Erythroblast (primary cell): ENCODE data around the gene TERF2IP.

Experiments
- GATA1 ChIP-seq: IDR thresholded peaks from 2 replicates; pipeline ENCODE4 v1.6.1; 2011; ENCODE audit warnings: low read depth, mild to moderate bottlenecking, control low read depth, low read length, moderate library complexity
- POLR2A ChIP-seq: IDR thresholded peaks from 2 replicates; pipeline ENCODE4 v1.6.1; 2011; ENCODE audit warnings: mild to moderate bottlenecking, low read length

DNA sequence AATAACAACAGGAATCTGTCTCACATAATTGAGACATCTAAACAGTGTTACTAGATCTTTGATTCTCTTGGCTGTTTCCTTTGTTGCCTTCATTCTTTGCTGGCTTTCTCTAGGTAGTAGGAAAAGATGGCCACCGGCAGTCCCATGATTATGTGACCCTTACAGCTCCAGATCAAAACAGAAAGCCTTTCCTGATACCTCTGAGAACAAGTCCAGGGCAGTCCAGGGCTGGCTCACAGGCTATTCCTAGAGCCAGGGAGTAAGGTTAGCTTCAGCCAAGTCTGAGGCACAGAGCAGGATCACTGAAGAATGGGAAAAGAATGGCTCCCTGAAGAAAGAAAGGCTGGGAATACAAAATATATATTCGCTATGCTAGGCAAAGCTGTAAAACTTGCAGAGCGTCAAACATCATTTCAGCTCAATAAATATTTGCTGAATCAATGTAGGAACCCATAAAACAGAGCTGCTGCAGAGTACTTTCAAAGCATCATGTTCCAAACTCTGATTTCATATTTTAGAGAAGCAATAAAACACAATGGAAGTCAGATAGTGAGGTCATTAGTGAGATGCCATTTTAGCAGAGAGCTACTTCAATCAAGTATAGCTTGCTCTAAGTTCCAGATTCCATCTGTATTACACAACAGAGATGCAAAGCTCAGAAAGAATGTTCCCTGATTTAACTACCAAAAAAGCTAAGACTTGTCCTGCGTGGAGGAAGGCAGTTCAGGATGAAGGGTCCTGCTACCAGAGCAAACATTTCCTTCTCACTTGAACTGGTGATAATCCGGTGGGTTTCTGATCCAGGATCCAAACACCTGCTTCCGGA, 47.9 kb upstream of the TERF2IP start:
- TF ChIP-seq POLR2A = no peak
- TF ChIP-seq GATA1 = no peak
